A549 (cell line): Measurements from ENCODE around the gene GAGE12H.
"Not testable (repeated sequence)": the region's sequence is repeated elsewhere in the genome, so short reads cannot be mapped to it uniquely, and the experiment has no call there.

Experiments
- CHD2 ChIP-seq: fragments of 150-350 bp; IDR thresholded peaks from 2 replicates; pipeline ENCODE4 v1.6.1; 2014; ENCODE audit warnings: low read length; ENCODE audit not compliant: partially characterized antibody
- POLR2A ChIP-seq: IDR thresholded peaks from 2 replicates; pipeline ENCODE4 v1.6.1; 2012; ENCODE audit warnings: mild to moderate bottlenecking, low read length
- TF ChIP-seq, protein P1 (sequence below): IDR thresholded peaks from 2 replicates; pipeline ENCODE4 v1.6.1; 2012; ENCODE audit warnings: low read depth, borderline replicate concordance
- TF ChIP-seq, protein P2 (sequence below): fragments of 450-650 bp; IDR thresholded peaks from 2 replicates; pipeline ENCODE4 v1.6.1; 2014; ENCODE audit warnings: antibody characterized with exemption
- TF ChIP-seq, protein P3 (sequence below): IDR thresholded peaks from 2 replicates; pipeline ENCODE4 v1.6.1; 2012

DNA sequence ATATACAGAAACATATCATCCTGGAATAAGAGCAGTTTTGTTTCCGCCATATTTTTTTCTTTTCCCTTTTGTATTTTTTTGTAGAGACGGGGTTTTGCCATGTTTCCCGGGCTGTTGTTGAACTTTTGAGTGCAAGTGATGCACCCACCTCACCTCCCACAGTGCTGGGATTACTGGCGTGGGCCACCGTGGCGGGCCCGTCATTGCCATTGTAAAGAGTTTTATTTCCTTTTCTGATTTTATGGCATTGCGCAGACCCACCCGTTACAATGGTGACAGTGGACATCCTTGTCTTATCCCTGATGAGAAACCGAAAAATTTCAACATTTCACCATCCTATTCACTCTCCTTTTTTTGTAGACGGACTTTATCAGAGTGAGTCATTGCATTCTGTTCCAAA, 11.0 kb upstream of the GAGE12H start:
- TF ChIP-seq CHD2, POLR2A: not testable (repeated sequence)
- TF ChIP-seq, protein P1, sequence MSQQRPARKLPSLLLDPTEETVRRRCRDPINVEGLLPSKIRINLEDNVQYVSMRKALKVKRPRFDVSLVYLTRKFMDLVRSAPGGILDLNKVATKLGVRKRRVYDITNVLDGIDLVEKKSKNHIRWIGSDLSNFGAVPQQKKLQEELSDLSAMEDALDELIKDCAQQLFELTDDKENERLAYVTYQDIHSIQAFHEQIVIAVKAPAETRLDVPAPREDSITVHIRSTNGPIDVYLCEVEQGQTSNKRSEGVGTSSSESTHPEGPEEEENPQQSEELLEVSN, result not testable (repeated sequence)
- TF ChIP-seq, protein P2, sequence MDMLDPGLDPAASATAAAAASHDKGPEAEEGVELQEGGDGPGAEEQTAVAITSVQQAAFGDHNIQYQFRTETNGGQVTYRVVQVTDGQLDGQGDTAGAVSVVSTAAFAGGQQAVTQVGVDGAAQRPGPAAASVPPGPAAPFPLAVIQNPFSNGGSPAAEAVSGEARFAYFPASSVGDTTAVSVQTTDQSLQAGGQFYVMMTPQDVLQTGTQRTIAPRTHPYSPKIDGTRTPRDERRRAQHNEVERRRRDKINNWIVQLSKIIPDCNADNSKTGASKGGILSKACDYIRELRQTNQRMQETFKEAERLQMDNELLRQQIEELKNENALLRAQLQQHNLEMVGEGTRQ, result not testable (repeated sequence)
- TF ChIP-seq, protein P3, sequence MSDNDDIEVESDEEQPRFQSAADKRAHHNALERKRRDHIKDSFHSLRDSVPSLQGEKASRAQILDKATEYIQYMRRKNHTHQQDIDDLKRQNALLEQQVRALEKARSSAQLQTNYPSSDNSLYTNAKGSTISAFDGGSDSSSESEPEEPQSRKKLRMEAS, result not testable (repeated sequence)
